MV-4-11 (cell line): ENCODE measurements around the gene KIAA1191.
"Not testable (repeated sequence)": the region's sequence is repeated elsewhere in the genome, so short reads cannot be mapped to it uniquely, and the experiment has no call there.

ENCODE experiments used
- DNase-seq: peaks from one replicate; lab custom pipeline; 2025; lab: John Stamatoyannopoulos, UW

Gene KIAA1191

GRCh38 chr5:176361437-176362232 lies at the start of gene KIAA1191:
Gene KIAA1191, minus strand, starts transcription at chr5:176361764. Its CDS starts 2,256 bp downstream, at chr5:176359508.
- peak; percentile 92 for DNase-seq

GRCh38 chr5:176410486-176411180 lies 49.1 kb upstream of the KIAA1191 start:
- no peak for DNase-seq

- DNase-seq, result no peak
Observed at GRCh38 chr5:176409765-176410164, 48.2 kb upstream of the KIAA1191 start.

- DNase-seq, result no peak
Observed at GRCh38 chr5:176408590-176408989, 47.0 kb upstream of the KIAA1191 start.

- not testable (repeated sequence) for DNase-seq
Observed at GRCh38 chr5:176408252-176408573, 46.6 kb upstream of the KIAA1191 start.

- no peak for DNase-seq
Observed at GRCh38 chr5:176407456-176408251, 46.1 kb upstream of the KIAA1191 start.

GRCh38 chr5:176406436-176407052 lies 45.0 kb upstream of the KIAA1191 start:
- no peak for DNase-seq

- DNase-seq, result no peak
Observed at GRCh38 chr5:176405656-176406435, 44.3 kb upstream of the KIAA1191 start.

- no peak for DNase-seq
Observed at GRCh38 chr5:176401281-176402205, 40.0 kb upstream of the KIAA1191 start.

- no peak for DNase-seq
Observed at GRCh38 chr5:176400382-176401156, 39.0 kb upstream of the KIAA1191 start.

- DNase-seq, result no peak
Observed at GRCh38 chr5:176397736-176398420, 36.3 kb upstream of the KIAA1191 start.

GRCh38 chr5:176396330-176396729 lies 34.8 kb upstream of the KIAA1191 start:
- no peak for DNase-seq

- DNase-seq, result no peak
Observed at GRCh38 chr5:176394881-176395675, 33.5 kb upstream of the KIAA1191 start.

GRCh38 chr5:176394096-176394495 lies 32.5 kb upstream of the KIAA1191 start:
- no peak for DNase-seq

- peak; percentile 24 for DNase-seq
Observed at GRCh38 chr5:176392526-176392925, 31.0 kb upstream of the KIAA1191 start.

GRCh38 chr5:176391999-176392398 lies 30.4 kb upstream of the KIAA1191 start:
- peak; percentile 91 for DNase-seq

- no peak for DNase-seq
Observed at GRCh38 chr5:176391479-176391878, 29.9 kb upstream of the KIAA1191 start.
